H9 (cell line): ENCODE measurements around the gene PLB1. TPM values are rescaled to one million over a fixed set of nuclear protein-coding genes. Genes with fewer than 3 reads are reported as not detected.

Source experiments
- DNase-seq: peaks from one replicate; pipeline ENCODE4 v3.0.0-alpha.2; 2017
- H2AFZ ChIP-seq: one replicate; pipeline ENCODE4 v1.6.1; 2013; ENCODE audit warnings: mild to moderate bottlenecking, low read length, control low read depth, moderate library complexity
- H2AK5ac ChIP-seq: 2 replicates; pipeline ENCODE4 v1.6.1; 2013; ENCODE audit warnings: low read length, control low read depth, mixed read lengths; ENCODE audit not compliant: insufficient read length
- H2BK120ac ChIP-seq: one replicate; pipeline ENCODE4 v1.6.1; 2013; ENCODE audit warnings: low read depth, mild to moderate bottlenecking, low read length, control low read depth, inconsistent platforms; ENCODE audit not compliant: poor library complexity, severe bottlenecking
- H2BK12ac ChIP-seq: 2 replicates; pipeline ENCODE4 v1.6.1; 2013; ENCODE audit warnings: low read length, control low read depth, mixed read lengths, low read depth; ENCODE audit not compliant: insufficient read length
- H2BK15ac ChIP-seq: 2 replicates; pipeline ENCODE4 v1.6.1; 2013; ENCODE audit warnings: low read depth, low read length, control low read depth
- H2BK20ac ChIP-seq: one replicate; pipeline ENCODE4 v1.6.1; 2013; ENCODE audit warnings: low read depth, mild to moderate bottlenecking, low read length, control low read depth, inconsistent platforms; ENCODE audit not compliant: poor library complexity, severe bottlenecking
- H2BK5ac ChIP-seq: 2 replicates; pipeline ENCODE4 v1.6.1; 2013; ENCODE audit warnings: low read length, control low read depth, mixed read lengths; ENCODE audit not compliant: insufficient read length
- H3K14ac ChIP-seq: 2 replicates; pipeline ENCODE4 v1.6.1; 2013; ENCODE audit warnings: low read length, control low read depth; ENCODE audit not compliant: insufficient read depth
- H3K18ac ChIP-seq: 2 replicates; pipeline ENCODE4 v1.6.1; 2013; ENCODE audit warnings: low read depth, mild to moderate bottlenecking, mixed read lengths, low read length, control low read depth; ENCODE audit not compliant: insufficient read length
- H3K23ac ChIP-seq: 2 replicates; pipeline ENCODE4 v1.6.1; 2013; ENCODE audit warnings: low read length, control low read depth, mixed read lengths, low read depth; ENCODE audit not compliant: insufficient read length
- H3K23me2 ChIP-seq: 2 replicates; pipeline ENCODE4 v1.6.1; 2013; ENCODE audit warnings: low read depth, mild to moderate bottlenecking, mixed read lengths, low read length, control low read depth; ENCODE audit not compliant: insufficient read length, poor library complexity, severe bottlenecking
- H3K27ac ChIP-seq: 2 replicates; pipeline ENCODE4 v1.5.1; 2013; ENCODE audit warnings: low read length, control low read depth, mixed read lengths, low read depth; ENCODE audit not compliant: insufficient read length
- H3K27me3 ChIP-seq: 2 replicates; pipeline ENCODE4 v1.6.1; 2013; ENCODE audit warnings: low read length, control low read depth, inconsistent platforms; ENCODE audit not compliant: insufficient read depth
- H3K4ac ChIP-seq: 2 replicates; pipeline ENCODE4 v1.6.1; 2013; ENCODE audit warnings: low read depth, mild to moderate bottlenecking, control low read depth, inconsistent platforms, low read length, moderate library complexity
- H3K4me1 ChIP-seq: 2 replicates; pipeline ENCODE4 v1.6.1; 2013; ENCODE audit warnings: low read length, control low read depth, inconsistent platforms; ENCODE audit not compliant: insufficient read depth
- H3K4me2 ChIP-seq: 2 replicates; pipeline ENCODE4 v1.6.1; 2013; ENCODE audit warnings: low read length, control low read depth, mixed read lengths; ENCODE audit not compliant: insufficient read length, insufficient read depth
- H3K56ac ChIP-seq: 2 replicates; pipeline ENCODE4 v1.6.1; 2013; ENCODE audit warnings: low read depth, mild to moderate bottlenecking, mixed read lengths, low read length, control low read depth; ENCODE audit not compliant: insufficient read length
- H3K79me1 ChIP-seq: 2 replicates; pipeline ENCODE4 v1.6.1; 2013; ENCODE audit warnings: low read depth, mild to moderate bottlenecking, moderate library complexity, low read length, control low read depth, inconsistent platforms; ENCODE audit not compliant: insufficient read depth, poor library complexity, severe bottlenecking
- H3K79me2 ChIP-seq: 2 replicates; pipeline ENCODE4 v1.6.1; 2013; ENCODE audit warnings: low read length, control low read depth, inconsistent platforms; ENCODE audit not compliant: insufficient read depth
- H3K9ac ChIP-seq: 2 replicates; pipeline ENCODE4 v1.6.1; 2013; ENCODE audit warnings: low read length, control low read depth, mixed read lengths; ENCODE audit not compliant: insufficient read length; ENCODE audit errors: extremely low read depth
- H3K9me3 ChIP-seq: one replicate; pipeline ENCODE4 v1.6.1; 2013; ENCODE audit warnings: low read depth, low read length, inconsistent platforms; ENCODE audit not compliant: control insufficient read depth
- H3T11ph ChIP-seq: one replicate; pipeline ENCODE4 v1.6.1; 2013; ENCODE audit warnings: mild to moderate bottlenecking, low read length, control low read depth, inconsistent platforms
- H4K20me1 ChIP-seq: one replicate; pipeline ENCODE4 v1.6.1; 2013; ENCODE audit not compliant: control insufficient read depth, insufficient read length, insufficient read depth
- H4K5ac ChIP-seq: 2 replicates; pipeline ENCODE4 v1.6.1; 2013; ENCODE audit warnings: low read depth, mild to moderate bottlenecking, mixed read lengths, low read length, control low read depth; ENCODE audit not compliant: insufficient read length
- H4K8ac ChIP-seq: replicated peaks from 2 replicates; pipeline ENCODE4 v1.6.1; 2013; ENCODE audit warnings: low read length, control low read depth, mixed read lengths, low read depth; ENCODE audit not compliant: insufficient read length
- H4K91ac ChIP-seq: 2 replicates; pipeline ENCODE4 v1.6.1; 2013; ENCODE audit warnings: low read depth, mild to moderate bottlenecking, moderate library complexity, mixed read lengths, low read length, control low read depth; ENCODE audit not compliant: insufficient read length
- H3K27ac Mint-ChIP-seq, 3 experiments: 2 replicates in 2 of 3; 3 replicates in 1 of 3; pipeline ENCODE4 v1.8.0; 2020 to 2021; ENCODE audit warnings: mixed read lengths in 3 of 3, mild to moderate bottlenecking in 1 of 3, moderate library complexity in 1 of 3
- H3K27me3 Mint-ChIP-seq: 2 replicates; pipeline ENCODE4 v1.8.0; 2021; ENCODE audit warnings: low read depth, mild to moderate bottlenecking, moderate library complexity, mixed read lengths
- H3K36me3 Mint-ChIP-seq, 3 experiments: 2 replicates in 2 of 3; 3 replicates in 1 of 3; pipeline ENCODE4 v1.8.0; 2020 to 2021; ENCODE audit warnings: low read depth in 3 of 3, mixed read lengths in 3 of 3; ENCODE audit not compliant: insufficient read depth in 1 of 3
- H3K4me1 Mint-ChIP-seq, 2 experiments: 2 replicates each; pipeline ENCODE4 v1.8.0; 2020; ENCODE audit warnings: mixed read lengths in 2 of 2
- H3K4me3 Mint-ChIP-seq, 2 experiments: 2 replicates in 1 of 2; 3 replicates in 1 of 2; pipeline ENCODE4 v1.8.0; 2020 to 2021; ENCODE audit warnings: mild to moderate bottlenecking in 2 of 2, mixed read lengths in 2 of 2, moderate library complexity in 1 of 2
- H3K9me3 Mint-ChIP-seq, 2 experiments: 2 replicates in 1 of 2; 3 replicates in 1 of 2; pipeline ENCODE4 v1.8.0; 2020; ENCODE audit warnings: mild to moderate bottlenecking in 2 of 2, mixed read lengths in 2 of 2, moderate library complexity in 1 of 2
- WGBS: extraction: QIAGEN DNeasy Blood & Tissue Kit; methylation state at CpG from one replicate; pipeline ENCODE4 v1.1.7; 2013; ENCODE audit warnings: missing lambda C conversion rate, low lambda C conversion rate, mixed read lengths; ENCODE audit not compliant: insufficient read length; ENCODE audit errors: extremely low coverage; 5-methylcytosine and 5-hydroxymethylcytosine counted together
- total RNA-seq: library from RNA; stranded (reverse); gene quantifications from 2 replicates; pipeline ENCODE4 v1.2.1, GENCODE V29; 2021
- TF ChIP-seq, protein P1 (sequence below): fragments of 200-600 bp; sonication (generic); conservative IDR thresholded peaks from 3 replicates; pipeline ENCODE4 v1.8.0; 2021; ENCODE audit warnings: antibody characterized with exemption, mild to moderate bottlenecking

Gene PLB1
- total RNA-seq, 1 experiment from 2014 or later = not detected

DNA sequence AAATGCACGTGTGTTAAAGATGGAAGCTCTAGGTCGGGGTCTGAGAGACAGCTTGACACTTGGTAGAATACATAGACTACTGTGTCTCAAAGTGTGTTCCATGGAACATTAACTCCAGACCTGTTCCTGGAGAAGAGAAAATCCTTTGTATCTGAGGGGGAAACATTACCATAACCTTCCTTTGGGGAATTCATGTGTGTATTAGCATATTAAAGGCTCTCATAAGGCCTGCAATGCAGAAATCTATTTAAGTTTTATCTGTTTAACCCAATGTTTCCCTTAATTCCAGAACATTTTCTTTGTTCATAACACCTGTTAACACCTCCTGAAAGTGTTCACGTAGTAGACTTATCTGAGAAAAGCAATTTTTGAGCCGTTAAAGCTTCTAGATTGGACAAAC lies 99.5 kb downstream of the PLB1 start:
- Mint-ChIP-seq H3K4me1 (peaks cover 32 to 37% of the 10 kb centered on the region in 2 experiments), H3K36me3 (no peaks in the 10 kb centered on the region; a peak in 1 of 7 replicates)
- no peak overlapping the region for H3K27ac ChIP-seq

More for the DNA sequence above, 99.5 kb downstream of the PLB1 start:
- Histone ChIP-seq H3K14ac (no peak overlapping the region), H4K5ac (no peak overlapping the region), H2BK20ac (no peak overlapping the region), H2BK120ac (no peak overlapping the region), H3K23ac (no peak overlapping the region), H4K91ac (no peak overlapping the region), H4K20me1 (no peaks in the 10 kb centered on the region), H3K79me2 (no peaks in the 10 kb centered on the region), H3K56ac (no peak overlapping the region), H3K4me2 (no peak overlapping the region), H3K9ac (no peak overlapping the region), H2BK5ac (no peak overlapping the region), H2AK5ac (no peak overlapping the region), H3K27me3 (no peaks in the 10 kb centered on the region), H4K8ac (no peak overlapping the region), H2BK12ac (no peak overlapping the region), H3K4ac (no peak overlapping the region), H3K18ac (no peak overlapping the region), H3K9me3 (no peaks in the 10 kb centered on the region), H3K4me1 (peaks cover 5% of the 10 kb centered on the region; the same call in 1 of the 2 replicates), H2AFZ (no peak overlapping the region), H2BK15ac (no peak overlapping the region), H3T11ph (no peak overlapping the region), H3K23me2 (no peaks in the 10 kb centered on the region), H3K79me1 (no peaks in the 10 kb centered on the region)
- TF ChIP-seq, protein P1, sequence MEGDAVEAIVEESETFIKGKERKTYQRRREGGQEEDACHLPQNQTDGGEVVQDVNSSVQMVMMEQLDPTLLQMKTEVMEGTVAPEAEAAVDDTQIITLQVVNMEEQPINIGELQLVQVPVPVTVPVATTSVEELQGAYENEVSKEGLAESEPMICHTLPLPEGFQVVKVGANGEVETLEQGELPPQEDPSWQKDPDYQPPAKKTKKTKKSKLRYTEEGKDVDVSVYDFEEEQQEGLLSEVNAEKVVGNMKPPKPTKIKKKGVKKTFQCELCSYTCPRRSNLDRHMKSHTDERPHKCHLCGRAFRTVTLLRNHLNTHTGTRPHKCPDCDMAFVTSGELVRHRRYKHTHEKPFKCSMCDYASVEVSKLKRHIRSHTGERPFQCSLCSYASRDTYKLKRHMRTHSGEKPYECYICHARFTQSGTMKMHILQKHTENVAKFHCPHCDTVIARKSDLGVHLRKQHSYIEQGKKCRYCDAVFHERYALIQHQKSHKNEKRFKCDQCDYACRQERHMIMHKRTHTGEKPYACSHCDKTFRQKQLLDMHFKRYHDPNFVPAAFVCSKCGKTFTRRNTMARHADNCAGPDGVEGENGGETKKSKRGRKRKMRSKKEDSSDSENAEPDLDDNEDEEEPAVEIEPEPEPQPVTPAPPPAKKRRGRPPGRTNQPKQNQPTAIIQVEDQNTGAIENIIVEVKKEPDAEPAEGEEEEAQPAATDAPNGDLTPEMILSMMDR = no peak
- H3K4me3 Mint-ChIP-seq = no peak overlapping the region
- no peaks in the 10 kb centered on the region for H3K9me3 Mint-ChIP-seq
- no CpG with 5 or more reads among the region's 4 CpGs for WGBS
- H3K27ac Mint-ChIP-seq = no peak overlapping the region
- no peak for DNase-seq
- no peaks in the 10 kb centered on the region; the same call in 1 of the 2 replicates for H3K27me3 Mint-ChIP-seq
